ENCODE results near the gene NXPE2.

The NXPE2 gene

DNA sequence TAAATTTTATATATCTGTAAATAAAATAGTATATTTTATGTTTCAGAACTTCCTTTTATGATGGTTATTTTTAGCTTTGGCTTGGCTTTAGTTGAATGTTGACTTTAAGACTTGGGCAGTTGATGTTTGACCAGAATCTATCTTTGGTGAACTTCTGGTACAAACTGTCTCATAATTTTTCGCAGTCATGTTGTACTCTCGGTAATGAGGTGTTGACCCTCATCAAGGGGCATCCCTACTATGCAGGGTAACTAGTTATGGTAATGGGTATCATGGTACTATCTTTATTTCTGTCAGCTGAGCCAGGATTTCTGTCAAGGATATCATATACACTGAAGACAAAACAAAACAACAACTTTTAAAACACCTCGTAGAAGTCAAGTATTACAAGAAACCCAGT lies 67.7 kb downstream of the NXPE2 start:
- no peak for DNase-seq
